Dermis microvascular lymphatic vessel endothelial cell (primary cell): Measurements from ENCODE around the gene ISX. TPM values are rescaled to one million over a fixed set of nuclear protein-coding genes. Genes with fewer than 3 reads are reported as not detected.

Experiments used
- DNase-seq, 2 donors: peaks; one replicate each; pipeline versions ENCODE4 v3.0.0 to v3.0.0-alpha.2; 2010; ENCODE audit warnings: low read depth in 2 of 2
- total RNA-seq: library from RNA; depleted of rRNA; stranded (reverse); fragments of >200 nt; gene quantifications from 2 replicates; pipeline ENCODE4 v1.2.1, GENCODE V29; 2014

The ISX gene
- total RNA-seq, 1 donor from 2014 or later = not detected

GRCh38 chr22:35109616-35110015 is 43.7 kb downstream of the ISX start:
- no peak for DNase-seq

DNA sequence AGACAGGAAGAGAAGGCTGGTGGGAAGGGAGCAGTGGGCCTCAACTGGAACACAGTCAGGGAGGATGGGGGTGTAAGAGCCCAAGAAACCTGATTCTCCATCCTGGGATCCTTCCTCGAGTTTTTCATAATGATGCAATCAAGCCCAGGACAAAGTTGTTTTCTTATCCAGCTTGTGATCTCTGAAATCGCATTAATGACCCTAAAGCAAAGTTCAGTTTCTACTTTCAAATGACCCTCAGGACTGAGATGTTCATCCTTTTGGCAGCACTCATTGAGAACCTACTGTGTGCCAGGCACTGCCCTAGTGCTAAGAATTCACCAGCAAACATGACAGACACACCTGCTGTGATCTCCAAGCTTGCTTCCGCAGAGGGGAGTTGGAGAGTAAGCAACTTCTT is 45.3 kb downstream of the ISX start:
- DNase-seq = no peak

- DNase-seq = no peak
These were observed 47.4 kb downstream of the ISX start for GRCh38 chr22:35113341-35113740.

- DNase-seq = no peak
These were observed 48.4 kb downstream of the ISX start for GRCh38 chr22:35114131-35114980.

- no peak for DNase-seq
These were observed 49.6 kb downstream of the ISX start for GRCh38 chr22:35115515-35115914.

DNA sequence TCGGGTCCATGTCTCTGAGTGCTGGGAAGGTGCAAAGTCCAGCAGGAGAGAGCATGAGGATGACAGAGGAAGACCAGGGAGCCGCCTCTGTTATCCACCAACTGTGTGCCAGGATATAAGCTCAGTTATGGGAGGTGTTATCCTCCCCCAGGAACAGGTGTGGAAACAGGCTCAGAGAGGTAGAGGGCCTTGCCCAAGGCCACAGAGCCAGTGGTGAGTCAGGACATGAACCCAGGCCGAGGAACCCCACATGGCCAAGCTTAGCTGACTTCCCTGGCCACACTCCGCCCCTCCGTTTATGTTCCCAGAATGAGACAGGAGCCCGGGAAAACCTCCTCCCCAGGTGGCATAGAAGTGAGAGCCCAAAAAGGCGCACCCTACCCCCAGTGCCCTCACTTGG is 50.3 kb downstream of the ISX start:
- DNase-seq = no peak

DNA sequence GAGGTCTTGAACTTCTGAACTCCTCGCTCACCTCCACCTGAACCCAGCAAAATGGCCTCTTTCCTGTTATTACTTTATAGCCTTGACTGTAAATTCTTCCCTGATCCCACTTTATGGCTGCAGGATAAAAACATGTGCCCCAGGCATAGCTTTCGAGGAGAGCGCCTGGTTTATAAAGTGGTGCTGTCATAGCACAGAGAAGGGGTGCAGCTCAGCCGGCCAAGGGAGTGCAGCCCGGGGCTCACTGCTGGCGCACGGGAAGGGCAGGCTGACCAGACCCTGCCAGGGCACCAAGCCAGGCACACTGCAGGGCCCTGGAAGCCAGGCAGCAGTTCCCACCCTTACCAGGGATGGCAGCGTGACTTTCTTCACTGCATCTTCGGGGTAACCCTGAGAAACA is 50.9 kb downstream of the ISX start:
- DNase-seq = no peak

DNA sequence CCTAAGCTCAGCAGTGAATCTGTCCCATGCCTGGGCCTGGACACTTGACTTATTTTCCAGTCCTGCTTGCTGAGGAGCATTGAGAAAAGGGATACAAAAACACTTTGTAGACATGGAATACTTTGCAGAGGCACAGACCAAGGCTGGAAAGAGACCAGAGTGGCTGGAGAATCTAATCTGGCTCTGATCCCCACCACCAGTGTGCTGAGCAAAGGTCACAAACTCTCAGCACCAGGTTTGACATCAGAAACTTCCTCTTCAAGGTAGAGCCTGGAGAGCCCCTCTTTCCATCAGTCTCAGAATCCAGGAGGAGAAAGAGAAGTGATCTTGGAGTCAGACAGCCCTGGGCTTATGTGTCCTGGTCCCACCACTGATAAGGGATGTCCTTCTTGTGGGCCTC is 53.5 kb downstream of the ISX start:
- DNase-seq = no peak

DNA sequence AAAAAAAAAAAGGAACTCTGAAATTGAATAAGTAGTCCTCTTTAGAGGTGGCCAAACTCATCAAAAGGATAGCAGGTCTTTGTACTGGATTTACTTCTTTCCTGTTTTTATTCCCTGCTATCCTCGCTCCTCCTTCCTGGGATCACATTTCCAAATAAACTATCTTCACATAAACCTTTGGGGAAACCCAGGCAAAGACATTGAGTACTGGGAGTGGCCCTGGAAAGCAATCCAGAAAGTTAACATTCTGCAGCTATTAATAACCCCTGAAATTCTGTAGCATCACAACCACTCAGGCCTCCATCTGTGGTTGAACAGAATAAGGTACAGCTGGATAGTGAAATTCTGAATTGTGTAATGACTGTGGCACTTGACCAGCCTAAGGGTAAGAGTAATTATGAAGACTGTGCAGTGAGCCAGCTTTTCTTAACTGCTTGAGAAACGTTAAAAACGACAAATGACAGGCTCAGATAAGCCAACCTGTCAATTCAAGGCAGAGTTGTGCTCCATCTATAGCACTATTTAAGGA is 58.8 kb downstream of the ISX start:
- DNase-seq = no peak

DNA sequence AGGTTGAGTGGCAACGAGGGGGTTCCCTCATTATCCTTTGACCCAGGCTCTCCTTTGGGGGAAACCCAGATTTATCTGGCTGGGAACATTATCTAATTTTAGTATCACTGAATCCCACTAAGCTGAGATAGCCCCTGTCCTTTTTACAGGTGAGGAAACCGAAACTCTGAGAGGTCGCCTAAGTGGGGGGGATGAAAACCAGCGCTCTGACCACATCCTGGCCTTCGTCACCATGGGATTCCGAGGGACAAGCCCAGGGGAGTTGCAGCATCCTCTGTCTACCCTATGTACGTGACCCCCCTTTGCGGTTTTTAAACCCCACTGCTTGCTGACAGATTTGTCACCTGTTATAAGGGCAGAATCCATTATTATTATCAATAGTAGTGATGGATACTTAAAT is 61.0 kb downstream of the ISX start:
- DNase-seq = no peak

- no peak for DNase-seq
These were observed 62.7 kb downstream of the ISX start for GRCh38 chr22:35128637-35129036.

- no peak for DNase-seq
These were observed 65.6 kb downstream of the ISX start for GRCh38 chr22:35131525-35132000.

DNA sequence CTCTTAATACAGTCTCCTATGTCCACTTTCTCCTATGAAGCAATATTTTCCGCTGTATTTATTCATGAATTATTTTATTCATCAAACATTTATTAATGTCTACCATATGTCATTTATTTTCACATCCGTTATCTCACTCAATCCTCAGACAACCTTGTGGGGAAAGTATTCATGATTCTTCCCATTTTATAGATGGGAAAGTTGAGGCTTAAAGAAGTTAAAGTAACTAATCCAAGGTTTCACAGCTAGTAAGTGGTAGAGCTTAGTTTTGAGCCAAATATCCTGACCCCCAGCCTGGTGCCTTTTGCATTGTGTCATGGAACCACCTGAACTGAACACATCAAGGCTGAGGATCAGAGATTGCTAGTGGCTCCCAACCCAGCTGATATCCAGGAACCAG is 66.6 kb downstream of the ISX start:
- no peak for DNase-seq

DNA sequence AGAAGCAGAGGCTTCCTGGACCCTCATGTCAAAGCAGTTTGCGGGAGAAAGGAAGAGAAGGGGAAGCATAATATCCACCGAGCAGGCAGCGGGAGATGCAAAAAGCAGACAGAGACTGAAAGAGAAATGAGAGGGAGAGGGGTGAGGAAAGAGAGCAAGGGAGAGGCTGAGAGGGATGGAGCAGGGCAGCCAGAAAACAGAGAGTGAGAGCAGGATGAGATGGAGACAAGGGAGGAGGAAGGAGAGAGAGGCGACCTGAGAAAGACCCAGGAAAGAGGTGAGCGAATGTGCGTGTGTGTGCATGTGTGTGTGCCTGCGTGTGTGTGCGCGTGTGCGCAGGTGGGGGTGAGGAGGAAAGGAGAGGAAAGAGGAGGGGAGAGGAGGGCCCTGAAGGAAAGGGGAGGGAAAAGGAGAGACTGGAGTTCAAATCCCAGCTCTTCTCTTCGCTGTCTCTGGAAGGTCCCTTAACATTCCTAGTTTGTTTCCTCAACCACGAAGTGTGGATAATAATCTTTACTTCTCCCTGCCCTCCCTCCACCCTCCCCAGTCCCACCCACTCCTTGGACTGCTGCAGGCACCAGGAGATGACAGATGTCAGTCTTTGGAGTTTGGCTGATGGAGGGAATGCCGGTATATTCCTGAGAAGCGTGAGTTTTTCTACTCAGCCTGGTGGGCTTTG is 67.9 kb downstream of the ISX start:
- DNase-seq = no peak

GRCh38 chr22:35134637-35135036 is 68.7 kb downstream of the ISX start:
- no peak for DNase-seq

- no peak for DNase-seq
These were observed 69.2 kb downstream of the ISX start for GRCh38 chr22:35135165-35135564.

Other genes starting within 250 kb of the ISX start
- gene HMGXB4, start 191.3 kb downstream of the ISX start, total RNA-seq = 9.6 and 10.9 TPM in 2 replicates
- 16.6 and 38.9 TPM in 2 replicates for gene TOM1, start 233.7 kb downstream of the ISX start, total RNA-seq